HG03575 (cell line): Measurements from ENCODE around the gene COA6.

Experiments
- ATAC-seq: cut with Tn5 transposase; IDR thresholded peaks from one replicate; pipeline ENCODE4 v1.9.1; 2021; ENCODE audit not compliant: unreplicated experiment, insufficient number of reproducible peaks, low FRiP score; ENCODE audit errors: extremely low read depth

The COA6 gene

DNA sequence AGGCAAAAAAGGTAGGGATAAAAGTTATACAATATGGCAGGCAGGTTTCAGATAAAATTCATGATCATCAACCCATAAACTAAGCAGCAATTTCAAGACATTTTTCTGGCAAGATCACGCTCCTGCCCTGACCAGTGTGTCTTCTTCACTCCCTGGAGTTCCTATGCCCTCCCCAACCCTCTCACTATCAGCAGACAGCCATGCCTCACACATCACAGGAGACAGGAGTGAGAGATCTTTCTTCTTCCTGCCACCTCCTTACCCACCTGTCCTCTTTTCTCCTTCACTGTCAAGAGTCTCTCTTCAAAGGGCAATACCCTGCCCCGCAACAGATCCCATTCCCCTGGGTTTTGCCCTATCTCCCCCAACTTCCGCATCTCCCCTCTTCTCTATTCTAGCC is 28.4 kb downstream of the COA6 start:
- ATAC-seq = no peak

DNA sequence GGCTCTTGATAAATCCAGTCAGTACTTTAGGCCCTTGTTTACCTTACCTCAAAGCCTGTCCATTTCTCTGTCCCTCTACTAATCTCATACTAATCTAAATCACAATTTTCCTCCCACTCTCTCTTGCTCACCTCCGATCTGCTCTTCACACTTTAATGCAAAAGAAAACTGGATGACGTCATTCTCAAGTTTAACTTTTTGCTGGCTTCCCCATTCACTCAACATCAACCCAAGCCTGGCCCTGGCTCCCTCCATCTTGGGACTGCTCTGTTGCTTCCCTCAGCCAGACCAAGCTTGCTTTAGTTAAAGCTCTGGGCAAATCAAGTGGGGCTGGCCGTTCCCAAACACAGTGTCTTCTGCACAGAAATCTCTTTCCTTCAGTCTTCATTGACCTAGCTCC is 29.7 kb downstream of the COA6 start:
- ATAC-seq = no peak

DNA sequence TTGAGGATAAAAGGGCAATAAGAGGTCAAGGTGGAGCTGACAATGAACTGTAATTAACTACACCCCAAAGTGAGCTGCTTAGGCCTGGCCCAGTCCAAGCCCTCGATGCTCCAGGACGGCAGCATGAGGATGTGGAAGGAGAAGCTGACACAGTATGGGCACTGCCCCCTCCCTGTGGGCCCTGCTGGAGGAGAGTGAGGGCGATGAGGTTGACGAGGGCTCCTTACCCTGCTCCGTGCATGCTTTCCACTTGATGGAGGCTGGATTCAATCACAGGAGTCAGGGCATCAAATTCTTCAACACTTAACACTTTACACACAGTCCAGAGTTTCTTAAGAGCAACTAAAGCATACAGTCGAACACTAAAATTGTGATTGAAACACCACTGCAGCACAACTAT is 32.4 kb downstream of the COA6 start:
- no peak for ATAC-seq

DNA sequence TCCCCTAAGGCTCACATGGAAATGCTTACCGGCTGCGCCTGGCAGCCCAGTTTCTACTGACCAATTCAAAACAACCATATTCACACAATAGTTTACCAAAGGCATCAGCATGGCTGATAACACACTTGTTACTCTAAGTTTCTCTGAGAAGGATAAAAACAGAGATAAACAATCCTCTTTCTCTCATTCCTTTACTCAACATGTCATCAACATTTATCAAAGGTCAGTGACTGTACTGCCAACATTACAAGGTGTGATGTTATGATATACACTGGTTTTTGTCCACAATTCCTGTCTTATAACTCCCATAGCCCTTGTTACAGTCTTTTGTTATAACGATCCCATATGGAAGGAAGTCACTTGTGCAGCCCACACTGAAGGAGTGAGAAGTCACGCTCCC is 33.6 kb downstream of the COA6 start:
- ATAC-seq = no peak

DNA sequence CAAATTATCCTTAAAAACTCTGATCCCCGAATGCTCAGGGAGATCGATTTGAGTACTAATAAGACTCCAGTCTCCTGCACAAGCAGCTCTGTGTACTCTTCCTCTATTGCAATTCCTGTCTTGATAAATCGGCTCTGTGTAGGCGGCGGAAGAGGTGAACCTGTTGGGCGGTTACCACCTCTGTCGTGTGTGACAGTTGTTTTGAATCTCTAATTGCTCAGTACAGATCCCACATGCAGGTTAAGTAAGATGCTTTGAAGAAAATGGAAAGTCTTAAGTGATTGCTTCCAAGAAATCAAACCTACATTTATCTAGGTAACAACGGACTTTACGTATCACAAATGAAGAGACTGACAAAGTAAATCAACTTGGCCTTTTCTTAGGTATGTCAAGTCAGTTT is 35.5 kb downstream of the COA6 start:
- ATAC-seq = no peak

DNA sequence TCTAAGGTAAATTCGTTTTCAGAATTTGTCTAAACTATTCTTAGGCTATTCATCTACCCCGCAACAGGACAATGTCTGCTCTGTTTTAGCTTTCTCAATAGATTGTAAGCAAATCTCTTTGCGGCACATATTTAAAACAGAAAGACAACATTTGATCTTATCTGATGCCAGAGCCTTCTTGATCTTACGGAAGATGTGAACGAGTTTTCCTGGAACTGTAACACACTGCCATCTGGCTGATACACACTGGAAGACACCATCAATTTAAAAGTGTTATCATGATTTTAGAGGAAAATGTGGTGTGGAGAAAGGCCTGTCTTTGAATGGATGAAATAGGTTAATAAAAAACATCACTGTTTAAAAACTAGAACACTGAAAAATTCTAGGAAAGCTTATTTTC is 36.1 kb downstream of the COA6 start:
- no peak for ATAC-seq

DNA sequence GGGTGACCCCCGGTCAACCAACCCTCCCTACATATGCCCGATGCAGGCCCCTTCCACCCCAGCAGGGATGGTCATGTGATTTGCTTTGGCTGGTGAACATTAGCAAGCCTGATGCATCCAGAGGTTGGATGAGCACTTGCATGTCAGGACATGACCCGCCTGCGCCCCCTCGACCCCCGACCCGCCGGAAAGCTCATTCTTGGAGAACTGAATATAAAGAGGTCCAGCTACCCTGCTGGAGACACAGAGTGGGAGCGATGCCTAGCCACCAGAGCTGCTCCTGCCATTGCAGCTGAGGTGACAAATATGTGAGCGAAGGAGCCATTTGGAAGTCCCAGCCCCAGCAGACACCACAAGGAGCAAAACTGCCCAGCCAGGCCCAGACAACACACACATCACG is 39.6 kb downstream of the COA6 start:
- ATAC-seq = no peak

DNA sequence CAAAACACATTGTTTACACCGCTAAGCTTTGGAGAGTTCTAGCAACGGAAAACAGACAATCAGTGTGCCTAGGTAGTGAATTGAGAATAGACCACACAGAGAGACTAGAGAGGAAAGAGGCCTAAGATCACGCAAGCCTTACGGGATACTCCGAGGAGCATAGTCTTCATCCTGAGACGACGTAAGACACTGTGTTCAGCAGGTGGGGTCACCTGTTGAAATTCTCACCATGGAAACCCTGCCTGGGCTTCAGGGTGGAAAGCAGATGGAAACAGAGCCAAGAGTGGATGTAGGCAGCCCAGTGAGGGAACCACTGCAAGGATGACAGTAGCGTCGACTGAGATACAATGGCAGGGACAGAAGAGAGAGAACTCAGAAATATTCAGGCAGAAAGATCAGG is 40.2 kb downstream of the COA6 start:
- no peak for ATAC-seq

DNA sequence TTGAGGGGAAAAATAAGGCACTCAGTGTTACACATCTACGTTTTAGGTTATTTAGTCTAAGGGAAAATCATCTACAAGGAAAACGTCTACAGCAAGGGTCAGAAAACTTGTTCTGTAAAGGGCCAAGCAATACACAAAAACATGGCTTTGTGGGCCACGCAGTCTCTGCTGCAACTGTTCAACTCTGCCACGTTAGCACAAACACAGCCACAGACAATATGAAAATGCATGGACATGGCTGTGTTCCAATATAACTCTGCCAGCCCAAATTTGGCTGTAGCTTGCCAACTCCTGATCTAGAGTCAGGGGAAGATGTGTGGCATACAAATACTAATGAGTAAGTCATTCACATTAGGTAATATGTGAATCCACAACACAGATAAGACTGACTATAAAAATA is 40.7 kb downstream of the COA6 start:
- no peak for ATAC-seq

DNA sequence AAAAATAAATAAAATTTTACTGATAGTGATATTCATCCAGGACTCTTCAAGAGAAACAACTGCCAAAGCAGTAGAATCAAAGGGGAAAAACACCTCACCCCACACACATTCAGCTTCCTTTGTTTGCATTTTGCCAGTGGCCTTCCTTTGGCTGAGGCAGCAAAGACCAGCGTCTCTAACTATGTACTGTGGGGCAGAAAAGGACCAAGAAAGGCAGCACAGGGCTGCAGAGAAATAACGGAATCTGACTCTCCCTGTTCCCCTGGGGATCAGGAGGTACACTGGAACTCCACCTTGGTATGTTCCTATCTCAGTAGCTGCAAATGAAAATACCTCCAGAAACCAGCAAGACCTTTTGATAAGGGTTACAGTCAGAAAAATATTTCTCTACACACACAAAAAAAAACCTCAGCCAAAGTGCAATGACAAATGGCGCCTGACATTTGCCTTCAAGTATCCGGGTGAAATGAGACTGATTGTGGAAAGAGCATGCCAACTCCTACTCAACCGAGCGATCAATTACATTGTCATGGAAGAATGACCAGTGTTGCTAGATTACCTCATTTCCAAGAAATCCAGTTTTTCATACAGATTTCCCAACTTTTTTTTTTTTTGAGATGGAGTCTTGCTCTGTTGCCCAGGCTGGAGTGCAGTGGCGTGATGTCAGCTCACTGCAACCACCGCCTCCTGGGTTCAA is 54.8 kb downstream of the COA6 start:
- no peak for ATAC-seq

DNA sequence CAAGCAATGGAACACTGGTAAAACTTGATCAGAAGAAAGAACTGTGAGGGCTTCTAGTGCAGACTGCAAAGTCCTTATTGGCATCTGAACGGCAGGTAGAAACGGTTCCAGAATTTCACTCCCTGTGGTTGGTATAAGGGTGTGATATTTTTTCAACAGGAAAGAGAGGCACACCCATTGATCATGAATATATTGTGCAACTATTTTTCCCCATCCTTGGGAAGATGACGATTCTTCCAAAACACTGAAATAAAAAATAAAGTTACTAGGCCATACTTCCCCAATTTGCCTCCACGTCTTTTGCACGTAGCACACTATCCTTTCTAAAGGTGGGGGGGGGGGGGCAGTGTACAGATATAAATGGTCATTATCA is 56.2 kb downstream of the COA6 start:
- no peak for ATAC-seq

DNA sequence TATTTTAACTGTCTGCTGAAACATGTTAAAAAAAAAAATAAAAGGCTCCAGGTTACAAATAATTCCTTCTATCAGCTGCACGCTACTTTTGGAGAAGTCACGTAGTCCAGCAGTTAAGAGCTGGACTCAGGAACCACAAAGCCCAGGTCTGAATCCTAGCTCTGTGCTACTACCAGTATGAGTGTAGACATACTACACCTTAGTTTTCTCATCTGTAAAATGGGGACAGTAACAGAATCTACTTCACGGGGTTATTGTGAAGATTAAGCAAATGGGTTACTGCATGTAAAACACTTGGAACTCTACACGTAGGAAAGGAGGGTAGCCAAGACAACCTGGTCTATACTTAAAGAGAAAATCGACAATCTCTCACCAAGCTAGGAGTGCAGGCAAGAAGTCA is 57.4 kb downstream of the COA6 start:
- ATAC-seq = no peak

DNA sequence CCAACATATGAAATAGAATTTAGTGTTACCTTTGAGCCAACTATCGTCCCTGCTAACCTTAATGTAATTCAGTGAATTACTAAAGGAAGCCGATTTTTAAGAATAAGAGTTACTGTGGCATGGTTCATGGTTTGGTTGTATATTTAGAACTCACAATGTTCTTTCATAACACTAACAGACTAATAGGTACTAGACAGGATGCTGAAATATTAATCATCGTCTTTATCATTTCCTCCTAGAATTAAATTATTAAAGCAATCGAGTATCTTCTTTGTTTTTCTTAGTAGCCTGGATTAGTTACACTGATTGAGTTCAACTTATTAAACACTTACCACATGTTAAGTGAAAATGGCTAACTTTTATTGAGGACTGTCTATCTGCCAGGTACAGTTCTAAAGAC is 58.0 kb downstream of the COA6 start:
- ATAC-seq = no peak

DNA sequence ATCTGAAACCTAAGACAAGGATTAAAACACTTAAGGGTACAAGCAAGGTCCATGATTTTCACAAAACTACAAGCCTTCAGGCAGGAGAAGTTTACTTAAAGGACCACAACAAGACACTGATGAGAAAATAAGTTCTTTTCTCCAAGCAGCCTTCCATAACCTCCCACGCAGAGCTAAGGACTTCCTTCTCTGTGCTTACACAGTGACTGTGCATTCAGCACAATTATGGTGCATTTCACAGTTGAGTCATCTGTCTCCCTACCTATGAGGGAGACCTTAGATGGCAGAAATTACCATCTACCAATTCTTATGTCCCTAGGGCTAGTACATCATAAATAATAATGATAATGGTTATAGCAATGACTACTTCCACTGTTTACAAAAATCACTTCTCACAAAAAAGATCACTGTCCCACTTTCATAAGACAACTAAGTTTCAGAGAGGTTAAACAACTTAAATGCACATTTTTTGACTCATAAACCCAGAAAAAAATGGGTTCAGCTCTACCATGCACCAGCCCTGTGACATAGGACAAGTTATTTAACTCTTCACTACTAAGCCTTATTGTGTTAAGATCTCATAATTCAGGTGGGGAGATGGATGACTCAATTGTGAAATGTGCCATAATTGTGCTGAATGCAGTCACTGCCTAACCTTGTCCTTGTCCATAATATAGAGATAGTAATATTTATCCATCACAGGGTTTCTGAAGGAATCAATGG is 60.5 kb downstream of the COA6 start:
- peak; percentile 59 for ATAC-seq
